ENCODE results near the gene PCNX2. TPM values are rescaled to one million over a fixed set of nuclear protein-coding genes. Genes with fewer than 3 reads are reported as not detected.

The PCNX2 gene
- total and polyA plus RNA-seq, 4 donors = 2.0 to 15.1 (median 6.4) TPM

GRCh38 chr1:232987046-232987773 lies 308.3 kb downstream of the PCNX2 start:
- peaks cover 0 to 17% (median 0%) of the 10 kb centered on the region in 5 donors for H3K4me1 ChIP-seq (ENCODE audit: control insufficient read depth in 5 of 5, insufficient read depth in 5 of 5, low read length in 5 of 5)
- no peaks in the 10 kb centered on the region for H3K9me3 ChIP-seq (ENCODE audit: control insufficient read depth in 4 of 4, insufficient read depth in 3 of 4, low read length in 3 of 4)
- WGBS, 2 donors = 93 to 94% methylated on average over 11 of the region's 11 CpGs
- DNase-seq (no peak), ATAC-seq (ENCODE audit: insufficient read depth, low FRiP score) (no peak)
- H3K27ac ChIP-seq (ENCODE audit: low read depth in 1 of 2, low read length in 1 of 2) = no peak overlapping the region
- H3K4me3 ChIP-seq = no peak overlapping the region
- no peaks in the 10 kb centered on the region for H3K27me3 ChIP-seq (ENCODE audit: control insufficient read depth in 3 of 3, insufficient read depth in 3 of 3, low read length in 2 of 3)
- H3K9ac ChIP-seq (ENCODE audit: insufficient read depth in 1 of 2, low read length in 2 of 2) = no peak overlapping the region
- TF ChIP-seq, protein P1, sequence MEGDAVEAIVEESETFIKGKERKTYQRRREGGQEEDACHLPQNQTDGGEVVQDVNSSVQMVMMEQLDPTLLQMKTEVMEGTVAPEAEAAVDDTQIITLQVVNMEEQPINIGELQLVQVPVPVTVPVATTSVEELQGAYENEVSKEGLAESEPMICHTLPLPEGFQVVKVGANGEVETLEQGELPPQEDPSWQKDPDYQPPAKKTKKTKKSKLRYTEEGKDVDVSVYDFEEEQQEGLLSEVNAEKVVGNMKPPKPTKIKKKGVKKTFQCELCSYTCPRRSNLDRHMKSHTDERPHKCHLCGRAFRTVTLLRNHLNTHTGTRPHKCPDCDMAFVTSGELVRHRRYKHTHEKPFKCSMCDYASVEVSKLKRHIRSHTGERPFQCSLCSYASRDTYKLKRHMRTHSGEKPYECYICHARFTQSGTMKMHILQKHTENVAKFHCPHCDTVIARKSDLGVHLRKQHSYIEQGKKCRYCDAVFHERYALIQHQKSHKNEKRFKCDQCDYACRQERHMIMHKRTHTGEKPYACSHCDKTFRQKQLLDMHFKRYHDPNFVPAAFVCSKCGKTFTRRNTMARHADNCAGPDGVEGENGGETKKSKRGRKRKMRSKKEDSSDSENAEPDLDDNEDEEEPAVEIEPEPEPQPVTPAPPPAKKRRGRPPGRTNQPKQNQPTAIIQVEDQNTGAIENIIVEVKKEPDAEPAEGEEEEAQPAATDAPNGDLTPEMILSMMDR (IDR thresholded peaks at IDR 0.05; ENCODE audit: control extremely low read depth, extremely low read depth) = no peak
- H3K36me3 ChIP-seq (ENCODE audit: control insufficient read depth in 4 of 4, insufficient read depth in 4 of 4, low read length in 4 of 4) = peaks cover 0 to 3% (median 0%) of the 10 kb centered on the region in 4 donors

DNA sequence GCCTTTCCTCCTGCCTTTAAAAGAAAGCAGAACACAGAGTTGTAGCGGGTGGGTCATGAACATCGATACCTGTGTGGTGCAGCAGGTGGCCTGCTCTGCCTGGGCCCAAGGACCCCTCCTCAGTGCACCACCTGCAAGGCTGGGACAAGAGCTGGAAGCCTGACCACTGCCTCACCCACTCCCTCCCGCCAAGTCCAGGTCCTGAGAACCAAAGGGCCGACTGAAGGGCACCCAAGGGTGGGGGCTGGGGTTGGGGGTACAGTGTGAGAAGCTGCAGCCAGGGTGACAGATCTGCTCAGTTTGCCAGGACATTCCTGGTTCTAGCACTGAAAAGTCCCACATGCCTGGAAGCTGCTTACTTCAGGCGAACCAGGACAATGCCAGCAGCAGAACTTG lies 309.0 kb downstream of the PCNX2 start:
- Histone ChIP-seq H3K36me3 (ENCODE audit: control insufficient read depth in 4 of 4, insufficient read depth in 4 of 4, low read length in 4 of 4) (peaks cover 0 to 3% (median 0%) of the 10 kb centered on the region in 4 donors), H3K27ac (ENCODE audit: low read depth in 1 of 2, low read length in 1 of 2) (no peak overlapping the region), H3K4me3 (no peak overlapping the region), H3K4me1 (ENCODE audit: control insufficient read depth in 5 of 5, insufficient read depth in 5 of 5, low read length in 5 of 5) (peaks cover 0 to 17% (median 0%) of the 10 kb centered on the region in 5 donors), H3K9ac (ENCODE audit: insufficient read depth in 1 of 2, low read length in 2 of 2) (no peak overlapping the region), H3K9me3 (ENCODE audit: control insufficient read depth in 4 of 4, insufficient read depth in 3 of 4, low read length in 3 of 4) (no peaks in the 10 kb centered on the region), H3K27me3 (ENCODE audit: control insufficient read depth in 3 of 3, insufficient read depth in 3 of 3, low read length in 2 of 3) (no peaks in the 10 kb centered on the region)
- no peak for ATAC-seq (ENCODE audit: insufficient read depth, low FRiP score)
- TF ChIP-seq, protein P1 (IDR thresholded peaks at IDR 0.05; ENCODE audit: control extremely low read depth, extremely low read depth) = no peak
- DNase-seq = no peak
- WGBS, 2 donors = 94 to 96% methylated on average over 5 of the region's 5 CpGs

DNA sequence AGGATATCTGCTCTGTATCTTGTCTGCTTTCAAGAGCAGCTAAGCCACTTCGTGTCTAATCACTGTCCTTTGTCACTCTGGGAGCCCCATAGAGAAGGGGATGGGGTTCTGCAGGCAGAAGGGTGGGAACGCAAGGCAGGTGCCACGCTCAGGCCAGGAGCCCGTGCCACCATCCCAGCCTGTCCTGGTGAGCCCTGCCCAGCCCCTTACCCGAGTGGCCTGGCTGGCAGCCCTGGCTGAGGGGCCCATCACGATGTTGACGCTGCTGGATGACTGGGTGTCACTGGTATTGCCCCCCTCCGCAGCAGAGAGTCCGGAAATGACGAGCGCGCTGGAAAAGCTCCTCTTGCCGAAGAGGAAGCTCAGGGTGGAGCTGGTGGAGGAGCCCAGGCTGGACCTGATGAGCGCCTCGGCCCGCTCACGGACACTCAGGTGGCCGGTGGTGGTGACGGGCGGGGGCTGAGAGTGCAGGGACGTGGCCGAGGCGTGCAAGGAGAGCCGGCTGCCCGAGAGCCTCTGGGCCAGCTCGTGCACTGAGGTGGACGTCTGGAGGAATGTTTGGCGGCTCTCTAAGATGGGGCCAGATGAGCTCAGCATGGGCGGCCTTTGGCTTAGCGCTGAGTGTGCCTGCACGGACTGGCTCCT lies 309.5 kb downstream of the PCNX2 start:
- 94 to 95% methylated on average over 31 of the region's 31 CpGs for WGBS, 2 donors
- DNase-seq (no peak), ATAC-seq (ENCODE audit: insufficient read depth, low FRiP score) (no peak)
- Histone ChIP-seq H3K36me3 (ENCODE audit: control insufficient read depth in 4 of 4, insufficient read depth in 4 of 4, low read length in 4 of 4) (peaks cover 0 to 3% (median 0%) of the 10 kb centered on the region in 4 donors), H3K9ac (ENCODE audit: insufficient read depth in 1 of 2, low read length in 2 of 2) (no peak overlapping the region), H3K27ac (ENCODE audit: low read depth in 1 of 2, low read length in 1 of 2) (no peak overlapping the region), H3K4me3 (no peak overlapping the region), H3K4me1 (ENCODE audit: control insufficient read depth in 5 of 5, insufficient read depth in 5 of 5, low read length in 5 of 5) (peaks cover 0 to 19% (median 0%) of the 10 kb centered on the region in 5 donors), H3K9me3 (ENCODE audit: control insufficient read depth in 4 of 4, insufficient read depth in 3 of 4, low read length in 3 of 4) (no peaks in the 10 kb centered on the region), H3K27me3 (ENCODE audit: control insufficient read depth in 3 of 3, insufficient read depth in 3 of 3, low read length in 2 of 3) (no peaks in the 10 kb centered on the region)
- TF ChIP-seq, protein P1 (IDR thresholded peaks at IDR 0.05; ENCODE audit: control extremely low read depth, extremely low read depth) = no peak
